GM12878 (cell line): ENCODE results near the gene RINL. TPM values are rescaled to one million over a fixed set of nuclear protein-coding genes. Genes with fewer than 3 reads are reported as not detected.

ENCODE experiments used
- ASH2L ChIP-seq: fragments of 300-600, 200-600 bp; sonication (generic); IDR thresholded peaks from 2 replicates; pipeline ENCODE4 v1.6.1; 2017; ENCODE audit warnings: low read depth, mild to moderate bottlenecking, borderline replicate concordance
- BRCA1 ChIP-seq: IDR thresholded peaks from 2 replicates; pipeline ENCODE4 v1.6.1; 2011; ENCODE audit warnings: low read depth, low read length, improper control_type of control experiment
- CBX5 ChIP-seq: sonication (generic); IDR thresholded peaks from 2 replicates; pipeline ENCODE4 v1.6.1; 2016; ENCODE audit warnings: low read depth, moderate library complexity, mild to moderate bottlenecking, inconsistent platforms
- CEBPZ ChIP-seq: fragments of 150-350 bp; IDR thresholded peaks from 2 replicates; pipeline ENCODE4 v1.6.1; 2016; ENCODE audit warnings: low read depth, low read length
- CHD1 ChIP-seq: IDR thresholded peaks from 2 replicates; pipeline ENCODE4 v1.6.1; 2012; ENCODE audit warnings: low read depth, low read length, improper control_type of control experiment
- CHD2 ChIP-seq: IDR thresholded peaks from 2 replicates; pipeline ENCODE4 v1.6.1; 2011; ENCODE audit warnings: low read depth, low read length, improper control_type of control experiment, borderline replicate concordance
- CREM ChIP-seq: IDR thresholded peaks from 2 replicates; pipeline ENCODE4 v1.6.1; 2014; ENCODE audit warnings: antibody characterized with exemption, low read depth
- EED ChIP-seq: sonication (generic); IDR thresholded peaks from 2 replicates; pipeline ENCODE4 v1.6.1; 2016; ENCODE audit warnings: antibody characterized with exemption, low read depth
- EGR1 ChIP-seq, 2 experiments: IDR thresholded peaks; 1 replicate in 1 of 2; 2 replicates in 1 of 2; pipeline ENCODE4 v1.6.1; 2011 to 2012; ENCODE audit warnings: low read depth in 2 of 2, low read length in 2 of 2, borderline replicate concordance in 1 of 2, mild to moderate bottlenecking in 1 of 2, moderate library complexity in 1 of 2
- ELK1 ChIP-seq: IDR thresholded peaks from 2 replicates; pipeline ENCODE4 v1.6.1; 2012; ENCODE audit warnings: low read depth, low read length, improper control_type of control experiment
- ETV6 ChIP-seq, 2 experiments: fragments of 450-650 bp in 1 of 2; IDR thresholded peaks in 1 of 2; conservative IDR thresholded peaks in 1 of 2; 2 replicates each; pipeline ENCODE4 v1.6.1; 2014; ENCODE audit warnings: antibody characterized with exemption in 1 of 2, borderline replicate concordance in 1 of 2, low read depth in 1 of 2, mild to moderate bottlenecking in 1 of 2, moderate library complexity in 1 of 2
- FOXK2 ChIP-seq: fragments of 450-650 bp; IDR thresholded peaks from 2 replicates; pipeline ENCODE4 v1.6.1; 2017; ENCODE audit warnings: mild to moderate bottlenecking, moderate library complexity
- GATAD2B ChIP-seq: fragments of 450-650 bp; conservative IDR thresholded peaks from 2 replicates; pipeline ENCODE4 v1.6.1; 2017; ENCODE audit warnings: low read depth, mild to moderate bottlenecking, moderate library complexity
- HCFC1 ChIP-seq: fragments of 150-350 bp; IDR thresholded peaks from 2 replicates; pipeline ENCODE4 v1.6.1; 2014; ENCODE audit warnings: low read length
- MXI1 ChIP-seq: fragments of 150-350 bp; IDR thresholded peaks from 2 replicates; pipeline ENCODE4 v1.6.1; 2011; ENCODE audit warnings: low read depth, mild to moderate bottlenecking, inconsistent platforms, low read length, improper control_type of control experiment
- POLR2A ChIP-seq: IDR thresholded peaks from 2 replicates; pipeline ENCODE4 v1.6.1; 2011; ENCODE audit warnings: low read depth, mild to moderate bottlenecking, low read length
- POLR2AphosphoS5 ChIP-seq: IDR thresholded peaks from 2 replicates; pipeline ENCODE4 v1.6.1; 2011; ENCODE audit warnings: mild to moderate bottlenecking, low read length, inconsistent platforms
- RELB ChIP-seq: fragments of 450-650 bp; IDR thresholded peaks from 2 replicates; pipeline ENCODE4 v1.6.1; 2017; ENCODE audit warnings: low read depth, mild to moderate bottlenecking, moderate library complexity
- RFX5 ChIP-seq: IDR thresholded peaks from 2 replicates; pipeline ENCODE4 v1.6.1; 2011; ENCODE audit warnings: low read depth, low read length, improper control_type of control experiment
- SPI1 ChIP-seq: IDR thresholded peaks from 2 replicates; pipeline ENCODE4 v1.6.1; 2011; ENCODE audit warnings: low read depth, mild to moderate bottlenecking, low read length, moderate library complexity, borderline replicate concordance; ENCODE audit not compliant: insufficient read depth
- SREBF2 ChIP-seq: IDR thresholded peaks from 2 replicates; pipeline ENCODE4 v1.6.1; 2012; ENCODE audit warnings: mild to moderate bottlenecking, low read length
- TCF12 ChIP-seq: IDR thresholded peaks from 2 replicates; pipeline ENCODE4 v1.6.1; 2011; ENCODE audit warnings: low read depth, mild to moderate bottlenecking, low read length
- ZNF207 ChIP-seq: fragments of 450-650 bp; IDR thresholded peaks from 2 replicates; pipeline ENCODE4 v1.6.1; 2014; ENCODE audit warnings: antibody characterized with exemption, mild to moderate bottlenecking, borderline replicate concordance
- ZNF24 ChIP-seq: fragments of 450-650 bp; IDR thresholded peaks from 2 replicates; pipeline ENCODE4 v1.6.1; 2017; ENCODE audit warnings: antibody characterized with exemption, mild to moderate bottlenecking
- ZNF274 ChIP-seq: IDR thresholded peaks from one replicate; pipeline ENCODE4 v1.8.0; 2011; ENCODE audit not compliant: insufficient read length, insufficient read depth
- ZNF384 ChIP-seq: IDR thresholded peaks from 2 replicates; pipeline ENCODE4 v1.6.1; 2012; ENCODE audit warnings: low read depth, mild to moderate bottlenecking, low read length, improper control_type of control experiment, borderline replicate concordance
- polyA plus RNA-seq, 11 experiments: library from polyadenylated mRNA; depleted of rRNA in 4 of 11; unstranded in 6 of 11; stranded (reverse) in 5 of 11; fragments of >200 nt; fragmentation: Nextera tagmentation in 4 of 11; fragmentation: Illumina TruSeq in 1 of 11; extraction: Ambion mirVana in 4 of 11; extraction: Trizol in 1 of 11; gene quantifications; 1 replicate in 1 of 11; 2 replicates in 10 of 11; pipeline versions ENCODE4 v1.2.1 to v1.2.3, GENCODE V29; 2011 to 2016; ENCODE audit warnings: inconsistent platforms in 2 of 11, missing spikeins in 2 of 11, low read depth in 1 of 11
- total RNA-seq, 4 experiments: library from RNA; depleted of rRNA in 3 of 4; stranded (reverse); fragments of >200 nt in 3 of 4; fragmentation: Illumina TruSeq in 1 of 4; extraction: Trizol in 1 of 4; gene quantifications; 2 replicates each; pipeline versions ENCODE4 v1.2.1 to v1.2.3, GENCODE V29; 2013 to 2021

The RINL gene
- total and polyA plus RNA-seq, 10 of the 15 experiments (the other 5 are each of a cell fraction or from before 2014, with no cell fraction given): 14.5 to 64.2 (median 47.6) TPM

- no peak for TF ChIP-seq CREM
- no peak for TF ChIP-seq RFX5
- peak; percentile 49; the same call in 1 of the 2 replicates for TF ChIP-seq ZNF24
- TF ChIP-seq HCFC1: no peak
- TF ChIP-seq CBX5: no peak
- no peak for TF ChIP-seq BRCA1
- no peak for TF ChIP-seq CEBPZ
- no peak for TF ChIP-seq CHD1
- peak; percentile 76 for TF ChIP-seq ELK1
- no peak for TF ChIP-seq ASH2L
- no peak for TF ChIP-seq POLR2AphosphoS5
- no peak for TF ChIP-seq FOXK2
- no peak for TF ChIP-seq TCF12
- TF ChIP-seq ZNF384: no peak
- TF ChIP-seq ZNF274: no peak
- peak; percentile 42; the same call in 1 of the 2 replicates for TF ChIP-seq ZNF207
- peak; percentile 6 to 95 for TF ChIP-seq EGR1 (IDR thresholded peaks at IDR 0.05; ENCODE audit: borderline replicate concordance in 1 of 2, low read depth in 2 of 2, low read length in 2 of 2)
- peak; percentile 46 for TF ChIP-seq POLR2A
- TF ChIP-seq CHD2: peak; percentile 65; the same call in 1 of the 2 replicates
- TF ChIP-seq SPI1: no peak
- peak; percentile 80; the same call in 1 of the 2 replicates for TF ChIP-seq GATAD2B
- TF ChIP-seq MXI1: peak; percentile 71
- TF ChIP-seq ETV6 (conservative IDR thresholded peaks at IDR 0.05 in 1 of 2, IDR thresholded peaks at IDR 0.05 in 1 of 2; ENCODE audit: borderline replicate concordance in 1 of 2, low read depth in 1 of 2): 0 out of 4 replicates have a peak, but pooled peaks of 1 of the 2 experiments have one; percentile 39
- TF ChIP-seq SREBF2: no peak
- TF ChIP-seq EED: 0 out of 2 replicates have a peak, but pooled peaks have one; percentile 36
- no peak for TF ChIP-seq RELB
These were observed 8.1 kb downstream of the RINL start (continued) for GRCh38 chr19:38869836-38870607.
